ENCODE measurements around the gene KIF25. TPM values are rescaled to one million over a fixed set of nuclear protein-coding genes. Genes with fewer than 3 reads are reported as not detected.

KIF25 gene
- total and polyA plus RNA-seq, 4 donors = 0.05 TPM; not detected in 3

- Histone ChIP-seq H3K27me3 (ENCODE audit: control insufficient read depth in 4 of 4, insufficient read depth in 4 of 4, low read length in 3 of 4) (no peaks in the 10 kb centered on the region), H3K27ac (ENCODE audit: low read depth in 1 of 2, low read length in 2 of 2) (no peak overlapping the region), H3K9ac (ENCODE audit: low read depth in 1 of 2, low read length in 2 of 2) (no peak overlapping the region), H3K4me1 (ENCODE audit: control insufficient read depth in 4 of 4, insufficient read depth in 4 of 4, low read length in 3 of 4) (peaks cover 3 to 14% (median 10%) of the 10 kb centered on the region in 4 donors), H3K4me3 (ENCODE audit: low read depth in 1 of 3, low read length in 3 of 3) (no peak overlapping the region), H3K9me3 (ENCODE audit: control insufficient read depth in 4 of 4, low read length in 3 of 4) (no peaks in the 10 kb centered on the region), H3K36me3 (ENCODE audit: control insufficient read depth in 4 of 4, insufficient read depth in 3 of 4, low read depth in 1 of 4, low read length in 3 of 4) (no peaks in the 10 kb centered on the region)
- WGBS = 90% methylated on average over 9 of the region's 9 CpGs
- TF ChIP-seq RAD21 (IDR thresholded peaks at IDR 0.05) (no peak), GABPA (IDR thresholded peaks at IDR 0.05 in 1 of 2, conservative IDR thresholded peaks at IDR 0.05 in 1 of 2) (no peak)
- DNase-seq (ENCODE audit: low spot score) = no peak
Observed at GRCh38 chr6:168028181-168028580, 30.7 kb downstream of the KIF25 start.

- DNase-seq (ENCODE audit: low spot score) = no peak
- H3K27me3 ChIP-seq (ENCODE audit: control insufficient read depth in 4 of 4, insufficient read depth in 4 of 4, low read length in 3 of 4) = no peaks in the 10 kb centered on the region
- TF ChIP-seq RXRA (IDR thresholded peaks at IDR 0.05) (peak in 1 of 2 donors; percentile 8), FOXA2 (IDR thresholded peaks at IDR 0.05) (no peak)
- H3K9me3 ChIP-seq (ENCODE audit: control insufficient read depth in 4 of 4, low read length in 3 of 4) = no peaks in the 10 kb centered on the region
- H3K4me3 ChIP-seq (ENCODE audit: low read depth in 1 of 3, low read length in 3 of 3) = no peak overlapping the region
- no peak overlapping the region for H3K9ac ChIP-seq (ENCODE audit: low read depth in 1 of 2, low read length in 2 of 2)
- H3K4me1 ChIP-seq (ENCODE audit: control insufficient read depth in 4 of 4, insufficient read depth in 4 of 4, low read length in 3 of 4) = peaks cover 0 to 3% (median 0%) of the 10 kb centered on the region in 4 donors
- H3K27ac ChIP-seq (ENCODE audit: low read depth in 1 of 2, low read length in 2 of 2) = no peak overlapping the region
- 83% methylated on average over 14 of the region's 14 CpGs for WGBS
- no peaks in the 10 kb centered on the region for H3K36me3 ChIP-seq (ENCODE audit: control insufficient read depth in 4 of 4, insufficient read depth in 3 of 4, low read depth in 1 of 4, low read length in 3 of 4)
Observed at GRCh38 chr6:168029459-168030217, 32.2 kb downstream of the KIF25 start.

- DNase-seq (ENCODE audit: low spot score) = no peak
- H3K9ac ChIP-seq (ENCODE audit: low read depth in 1 of 2, low read length in 2 of 2) = no peak overlapping the region
- 80% methylated on average over 5 of the region's 5 CpGs for WGBS
- no peaks in the 10 kb centered on the region for H3K36me3 ChIP-seq (ENCODE audit: control insufficient read depth in 4 of 4, insufficient read depth in 3 of 4, low read depth in 1 of 4, low read length in 3 of 4)
- no peak overlapping the region for H3K4me3 ChIP-seq (ENCODE audit: low read depth in 1 of 3, low read length in 3 of 3)
- no peaks in the 10 kb centered on the region for H3K27me3 ChIP-seq (ENCODE audit: control insufficient read depth in 4 of 4, insufficient read depth in 4 of 4, low read length in 3 of 4)
- H3K9me3 ChIP-seq (ENCODE audit: control insufficient read depth in 4 of 4, low read length in 3 of 4) = no peaks in the 10 kb centered on the region
- no peak overlapping the region for H3K27ac ChIP-seq (ENCODE audit: low read depth in 1 of 2, low read length in 2 of 2)
- TF ChIP-seq NR2F2 (IDR thresholded peaks at IDR 0.05) (no peak), YY1 (IDR thresholded peaks at IDR 0.05) (no peak), JUND (IDR thresholded peaks at IDR 0.05) (no peak), RAD21 (IDR thresholded peaks at IDR 0.05) (no peak), HNF4G (IDR thresholded peaks at IDR 0.05) (no peak), FOXA2 (IDR thresholded peaks at IDR 0.05) (no peak), GABPA (IDR thresholded peaks at IDR 0.05 in 1 of 2, conservative IDR thresholded peaks at IDR 0.05 in 1 of 2) (no peak), SP1 (IDR thresholded peaks at IDR 0.05) (no peak), TAF1 (conservative IDR thresholded peaks at IDR 0.05) (no peak), EGR1 (IDR thresholded peaks at IDR 0.05; ENCODE audit: low read depth in 2 of 2) (no peak), HNF4A (conservative IDR thresholded peaks at IDR 0.05) (no peak), REST (IDR thresholded peaks at IDR 0.05) (no peak)
- TF ChIP-seq, protein P1, sequence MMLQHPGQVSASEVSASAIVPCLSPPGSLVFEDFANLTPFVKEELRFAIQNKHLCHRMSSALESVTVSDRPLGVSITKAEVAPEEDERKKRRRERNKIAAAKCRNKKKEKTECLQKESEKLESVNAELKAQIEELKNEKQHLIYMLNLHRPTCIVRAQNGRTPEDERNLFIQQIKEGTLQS (IDR thresholded peaks at IDR 0.05) = no peak
- TF ChIP-seq, protein P2, sequence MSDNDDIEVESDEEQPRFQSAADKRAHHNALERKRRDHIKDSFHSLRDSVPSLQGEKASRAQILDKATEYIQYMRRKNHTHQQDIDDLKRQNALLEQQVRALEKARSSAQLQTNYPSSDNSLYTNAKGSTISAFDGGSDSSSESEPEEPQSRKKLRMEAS (IDR thresholded peaks at IDR 0.05) = no peak
- TF ChIP-seq, protein P3, sequence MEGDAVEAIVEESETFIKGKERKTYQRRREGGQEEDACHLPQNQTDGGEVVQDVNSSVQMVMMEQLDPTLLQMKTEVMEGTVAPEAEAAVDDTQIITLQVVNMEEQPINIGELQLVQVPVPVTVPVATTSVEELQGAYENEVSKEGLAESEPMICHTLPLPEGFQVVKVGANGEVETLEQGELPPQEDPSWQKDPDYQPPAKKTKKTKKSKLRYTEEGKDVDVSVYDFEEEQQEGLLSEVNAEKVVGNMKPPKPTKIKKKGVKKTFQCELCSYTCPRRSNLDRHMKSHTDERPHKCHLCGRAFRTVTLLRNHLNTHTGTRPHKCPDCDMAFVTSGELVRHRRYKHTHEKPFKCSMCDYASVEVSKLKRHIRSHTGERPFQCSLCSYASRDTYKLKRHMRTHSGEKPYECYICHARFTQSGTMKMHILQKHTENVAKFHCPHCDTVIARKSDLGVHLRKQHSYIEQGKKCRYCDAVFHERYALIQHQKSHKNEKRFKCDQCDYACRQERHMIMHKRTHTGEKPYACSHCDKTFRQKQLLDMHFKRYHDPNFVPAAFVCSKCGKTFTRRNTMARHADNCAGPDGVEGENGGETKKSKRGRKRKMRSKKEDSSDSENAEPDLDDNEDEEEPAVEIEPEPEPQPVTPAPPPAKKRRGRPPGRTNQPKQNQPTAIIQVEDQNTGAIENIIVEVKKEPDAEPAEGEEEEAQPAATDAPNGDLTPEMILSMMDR (IDR thresholded peaks at IDR 0.05; ENCODE audit: low read depth, low read length, missing input control) = no peak
- H3K4me1 ChIP-seq (ENCODE audit: control insufficient read depth in 4 of 4, insufficient read depth in 4 of 4, low read length in 3 of 4) = no peaks in the 10 kb centered on the region
Observed at GRCh38 chr6:168030218-168030746, 32.8 kb downstream of the KIF25 start.
